NK-92 (cell line): ENCODE results near the gene PAM16.

Source experiments
- DNase-seq: peaks from one replicate; lab custom pipeline; 2025; ENCODE audit not compliant: unreplicated experiment; lab: John Stamatoyannopoulos, UW

The PAM16 gene

GRCh38 chr16:4321286-4322120, 29.6 kb downstream of the PAM16 start:
- no peak for DNase-seq

- no peak for DNase-seq
These were observed 30.5 kb downstream of the PAM16 start for GRCh38 chr16:4320571-4321137.

GRCh38 chr16:4319454-4320421, 31.4 kb downstream of the PAM16 start:
- no peak for DNase-seq

GRCh38 chr16:4318967-4319366, 32.2 kb downstream of the PAM16 start:
- no peak for DNase-seq

- DNase-seq, result no peak
These were observed 32.6 kb downstream of the PAM16 start for GRCh38 chr16:4318451-4318910.

- DNase-seq, result no peak
These were observed 33.3 kb downstream of the PAM16 start for GRCh38 chr16:4317532-4318450.

- no peak for DNase-seq
These were observed 34.1 kb downstream of the PAM16 start for GRCh38 chr16:4316864-4317531.

- DNase-seq, result no peak
These were observed 34.8 kb downstream of the PAM16 start for GRCh38 chr16:4316108-4316863.

- no peak for DNase-seq
These were observed 35.7 kb downstream of the PAM16 start, which contains the start of gene GLIS2 for GRCh38 chr16:4315186-4316107. Gene GLIS2 (plus strand): TSS chr16:4316067. CDS start chr16:4332281, 16,214 bp downstream.

- no peak for DNase-seq
These were observed 36.5 kb downstream of the PAM16 start for GRCh38 chr16:4314532-4315185.

GRCh38 chr16:4313563-4314531, 37.3 kb downstream of the PAM16 start:
- no peak for DNase-seq

- no peak for DNase-seq
These were observed 41.3 kb downstream of the PAM16 start for GRCh38 chr16:4309833-4310266.

GRCh38 chr16:4309102-4309832, 41.9 kb downstream of the PAM16 start:
- DNase-seq, result no peak

- DNase-seq, result peak; percentile 68
These were observed 43.7 kb downstream of the PAM16 start for GRCh38 chr16:4307215-4308037.
